ENCODE data around the gene RPGRIP1.

DNA sequence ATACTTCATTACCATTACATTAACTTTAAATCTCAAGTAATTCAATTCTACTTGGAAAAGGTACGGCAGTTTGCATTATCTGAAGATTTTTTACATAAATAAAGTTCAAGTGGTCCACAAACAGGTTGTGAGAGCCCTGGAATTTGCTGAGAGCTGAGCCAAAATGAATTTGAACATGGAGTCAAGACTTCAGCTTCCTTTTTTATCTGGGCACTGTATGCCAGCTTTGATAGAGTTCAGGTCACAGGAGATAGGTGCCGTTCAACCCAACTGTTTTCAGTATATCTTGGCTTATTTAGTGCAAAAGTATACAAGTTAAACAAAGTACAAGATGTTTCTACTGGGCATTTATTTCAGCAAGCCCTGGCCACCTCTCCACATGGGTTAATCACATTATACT, 39.5 kb upstream of the RPGRIP1 start:
- TF ChIP-seq, protein P1, sequence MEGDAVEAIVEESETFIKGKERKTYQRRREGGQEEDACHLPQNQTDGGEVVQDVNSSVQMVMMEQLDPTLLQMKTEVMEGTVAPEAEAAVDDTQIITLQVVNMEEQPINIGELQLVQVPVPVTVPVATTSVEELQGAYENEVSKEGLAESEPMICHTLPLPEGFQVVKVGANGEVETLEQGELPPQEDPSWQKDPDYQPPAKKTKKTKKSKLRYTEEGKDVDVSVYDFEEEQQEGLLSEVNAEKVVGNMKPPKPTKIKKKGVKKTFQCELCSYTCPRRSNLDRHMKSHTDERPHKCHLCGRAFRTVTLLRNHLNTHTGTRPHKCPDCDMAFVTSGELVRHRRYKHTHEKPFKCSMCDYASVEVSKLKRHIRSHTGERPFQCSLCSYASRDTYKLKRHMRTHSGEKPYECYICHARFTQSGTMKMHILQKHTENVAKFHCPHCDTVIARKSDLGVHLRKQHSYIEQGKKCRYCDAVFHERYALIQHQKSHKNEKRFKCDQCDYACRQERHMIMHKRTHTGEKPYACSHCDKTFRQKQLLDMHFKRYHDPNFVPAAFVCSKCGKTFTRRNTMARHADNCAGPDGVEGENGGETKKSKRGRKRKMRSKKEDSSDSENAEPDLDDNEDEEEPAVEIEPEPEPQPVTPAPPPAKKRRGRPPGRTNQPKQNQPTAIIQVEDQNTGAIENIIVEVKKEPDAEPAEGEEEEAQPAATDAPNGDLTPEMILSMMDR (IDR thresholded peaks at IDR 0.05), result no peak
- TF ChIP-seq POLR2A (IDR thresholded peaks at IDR 0.05; ENCODE audit: low read depth), result no peak

All from esophagus muscularis mucosa (tissue), 3 donors.